Vagina (tissue), 2 donors: ENCODE measurements around the gene PCDHA1. TPM values are rescaled to one million over a fixed set of nuclear protein-coding genes. Genes with fewer than 3 reads are reported as not detected.

Source experiments
- DNase-seq, 2 donors: peaks; one replicate each; pipeline ENCODE4 v3.0.0-alpha.2; 2017; ENCODE audit errors: extremely low spot score in 2 of 2
- H3K27ac ChIP-seq: fragments of 200-600 bp; sonication (generic); one replicate; pipeline ENCODE4 v1.5.1; 2019
- H3K27me3 ChIP-seq: fragments of 200-600 bp; sonication (generic); one replicate; pipeline ENCODE4 v1.5.1; 2019
- H3K36me3 ChIP-seq, 2 donors: fragments of 200-600 bp; sonication (generic); one replicate each; pipeline ENCODE4 v1.5.1; 2017 to 2019
- H3K4me1 ChIP-seq: fragments of 200-600 bp; sonication (generic); one replicate; pipeline ENCODE4 v1.5.1; 2019
- H3K4me3 ChIP-seq, 2 donors: fragments of 200-600 bp; sonication (generic); 1 replicate in 1 of 2; 2 replicates in 1 of 2; pipeline ENCODE4 v1.5.1; 2016 to 2019
- H3K9me3 ChIP-seq: fragments of 200-600 bp; sonication (generic); one replicate; pipeline ENCODE4 v1.5.1; 2019
- CTCF ChIP-seq, 3 experiments: fragments of 450-650 bp in 2 of 3; fragments of 200-600 bp in 1 of 3; sonication (generic) in 1 of 3; IDR thresholded peaks; one replicate each; pipeline ENCODE4 v1.5.1; 2017 to 2019; ENCODE audit warnings: antibody characterized with exemption in 3 of 3, mild to moderate bottlenecking in 2 of 3, moderate library complexity in 2 of 3
- POLR2A ChIP-seq, 2 donors: fragments of 450-650 bp; IDR thresholded peaks; one replicate each; pipeline ENCODE4 v1.6.1; 2017; ENCODE audit warnings: antibody characterized with exemption in 2 of 2, mild to moderate bottlenecking in 2 of 2, moderate library complexity in 2 of 2
- POLR2AphosphoS5 ChIP-seq, 2 donors: sonication (generic); formaldehyde crosslinking; IDR thresholded peaks; one replicate each; pipeline ENCODE4 v1.9.0; 2017; ENCODE audit warnings: antibody characterized with exemption in 2 of 2, mild to moderate bottlenecking in 2 of 2, low read depth in 1 of 2; ENCODE audit not compliant: insufficient read depth in 1 of 2
- intact Hi-C: fragments of 100-400 bp; cut with DNase I; formaldehyde crosslinking; loops from one replicate; pipeline ENCODE4 v1.15.1; 2023
- total RNA-seq: library from RNA; depleted of rRNA; stranded (reverse); fragments of >200 nt; gene quantifications from one replicate; pipeline ENCODE4 v1.2.3, GENCODE V29; 2016

Gene PCDHA1
- total RNA-seq, 1 donor from 2014 or later, result not detected

GRCh38 chr5:140855772-140856674 is 70.1 kb downstream of the PCDHA1 start, which contains the start of gene PCDHA10:
Gene PCDHA10, plus strand, starts transcription at chr5:140855897. Its CDS starts 152 bp downstream, at chr5:140856049.
- Histone ChIP-seq H3K36me3 (no peaks in the 10 kb centered on the region), H3K27ac (no peak within 1 kb of the TSS), H3K27me3 (no peaks in the 10 kb centered on the region), H3K4me1 (no peaks in the 10 kb centered on the region), H3K9me3 (no peaks in the 10 kb centered on the region), H3K4me3 (peak within 1 kb of the TSS in 1 of 2 donors; percentile 24)
- no peak for DNase-seq
- intact Hi-C loops, result no loop called here
- TF ChIP-seq POLR2AphosphoS5 (IDR thresholded peaks at IDR 0.05; ENCODE audit: insufficient read depth in 1 of 2, low read depth in 1 of 2), result no peak
- peak in 2 of 3 experiments; percentile 8 to 32 for TF ChIP-seq CTCF (IDR thresholded peaks at IDR 0.05)
- no peak for TF ChIP-seq POLR2A (IDR thresholded peaks at IDR 0.05)

- no peak for DNase-seq
- H3K27ac ChIP-seq, result no peak overlapping the region
- H3K4me3 ChIP-seq, result no peak overlapping the region
- TF ChIP-seq CTCF (IDR thresholded peaks at IDR 0.05), result no peak
- no peak for TF ChIP-seq POLR2AphosphoS5 (IDR thresholded peaks at IDR 0.05; ENCODE audit: insufficient read depth in 1 of 2, low read depth in 1 of 2)
- no peak for TF ChIP-seq POLR2A (IDR thresholded peaks at IDR 0.05)
- no peaks in the 10 kb centered on the region for H3K9me3 ChIP-seq
- no peaks in the 10 kb centered on the region for H3K27me3 ChIP-seq
- H3K4me1 ChIP-seq, result no peaks in the 10 kb centered on the region
- no peaks in the 10 kb centered on the region for H3K36me3 ChIP-seq
- intact Hi-C loops, result no loop called here
Observed at GRCh38 chr5:140857177-140857986, 71.4 kb downstream of the PCDHA1 start.

GRCh38 chr5:140857987-140858240 is 72.0 kb downstream of the PCDHA1 start:
- Histone ChIP-seq H3K4me3 (no peak overlapping the region), H3K27me3 (no peaks in the 10 kb centered on the region), H3K36me3 (no peaks in the 10 kb centered on the region), H3K4me1 (no peaks in the 10 kb centered on the region), H3K9me3 (peaks cover 2% of the 10 kb centered on the region), H3K27ac (no peak overlapping the region)
- TF ChIP-seq POLR2AphosphoS5 (IDR thresholded peaks at IDR 0.05; ENCODE audit: insufficient read depth in 1 of 2, low read depth in 1 of 2), result no peak
- intact Hi-C loops, result no loop called here
- no peak for DNase-seq

- intact Hi-C loops, result no loop called here
- peaks cover 6% of the 10 kb centered on the region for H3K9me3 ChIP-seq
Observed at GRCh38 chr5:140862441-140863295, 76.7 kb downstream of the PCDHA1 start.

More at GRCh38 chr5:140862441-140863295, 76.7 kb downstream of the PCDHA1 start:
- Histone ChIP-seq H3K4me3 (no peak overlapping the region), H3K4me1 (no peaks in the 10 kb centered on the region), H3K27ac (no peak overlapping the region), H3K36me3 (no peaks in the 10 kb centered on the region), H3K27me3 (no peaks in the 10 kb centered on the region)
- DNase-seq, result no peak
- no peak for TF ChIP-seq POLR2A (IDR thresholded peaks at IDR 0.05)
- TF ChIP-seq CTCF (IDR thresholded peaks at IDR 0.05), result no peak
- TF ChIP-seq POLR2AphosphoS5 (IDR thresholded peaks at IDR 0.05; ENCODE audit: insufficient read depth in 1 of 2, low read depth in 1 of 2), result no peak
